Measurements from ENCODE around the gene GPR27. TPM values are rescaled to one million over a fixed set of nuclear protein-coding genes. Genes with fewer than 3 reads are reported as not detected.

Gene GPR27
- total RNA-seq, 2 experiments from 2014 or later, result 1.2 to 1.6 TPM

- intact Hi-C loops (cut with DNase I, micrococcal nuclease), result loop anchor here in 1 of 2 experiments (5.0 kb wide), 1 partner anchor 64 kb away; no protein-coding TSS in a partner anchor
- Mint-ChIP-seq H3K9me3 (ENCODE audit: low read depth) (no peaks in the 10 kb centered on the region), H3K27me3 (peaks cover 41% of the 10 kb centered on the region), H3K4me3 (no peak overlapping the region), H3K36me3 (ENCODE audit: low read depth) (no peaks in the 10 kb centered on the region), H3K4me1 (peaks cover 5% of the 10 kb centered on the region), H3K27ac (no peak overlapping the region)
- ChIA-PET POLR2A (interaction anchor here (0.6 kb wide), 1 partner anchor 24 kb away, joined by 3 read pairs; no protein-coding TSS in a partner anchor), CTCF (interaction anchor here (0.7 kb wide), 1 partner anchor 263 kb away, joined by 3 read pairs; no protein-coding TSS in a partner anchor)
- ATAC-seq (no peak), DNase-seq (no peak)
Measured at GRCh38 chr3:71786217-71786549, 32.5 kb downstream of the GPR27 start.

- H3K4me3 Mint-ChIP-seq, result no peak overlapping the region
- intact Hi-C loops (cut with DNase I, micrococcal nuclease), result loop anchor here in 1 of 2 experiments (5.0 kb wide), 1 partner anchor 64 kb away; no protein-coding TSS in a partner anchor
- H3K9me3 Mint-ChIP-seq (ENCODE audit: low read depth), result no peaks in the 10 kb centered on the region
- peaks cover 5% of the 10 kb centered on the region for H3K4me1 Mint-ChIP-seq
- peaks cover 38% of the 10 kb centered on the region for H3K27me3 Mint-ChIP-seq
- H3K36me3 Mint-ChIP-seq (ENCODE audit: low read depth), result no peaks in the 10 kb centered on the region
- ATAC-seq, result no peak
- H3K27ac Mint-ChIP-seq, result no peak overlapping the region
- CTCF ChIA-PET, result interaction anchor here (0.7 kb wide), 1 partner anchor 264 kb away, joined by 3 read pairs; no protein-coding TSS in a partner anchor
- POLR2A ChIA-PET, result interaction anchor here (0.6 kb wide), 1 partner anchor 24 kb away, joined by 3 read pairs; no protein-coding TSS in a partner anchor
- no peak for DNase-seq
Measured at GRCh38 chr3:71786551-71786950, 32.9 kb downstream of the GPR27 start.

GRCh38 chr3:71787851-71788405, 34.3 kb downstream of the GPR27 start:
- H3K4me1 Mint-ChIP-seq, result peaks cover 5% of the 10 kb centered on the region
- H3K27me3 Mint-ChIP-seq, result peaks cover 28% of the 10 kb centered on the region
- CTCF ChIA-PET, result no interaction called here
- H3K36me3 Mint-ChIP-seq (ENCODE audit: low read depth), result no peaks in the 10 kb centered on the region
- H3K9me3 Mint-ChIP-seq (ENCODE audit: low read depth), result no peaks in the 10 kb centered on the region
- POLR2A ChIA-PET, result no interaction called here
- H3K27ac Mint-ChIP-seq, result no peak overlapping the region
- intact Hi-C loops (cut with DNase I, micrococcal nuclease), result loop anchor here in 1 of 2 experiments (5.0 kb wide), 1 partner anchor 66 kb away; no protein-coding TSS in a partner anchor
- DNase-seq (no peak), ATAC-seq (no peak)
- no peak overlapping the region for H3K4me3 Mint-ChIP-seq

- Mint-ChIP-seq H3K36me3 (ENCODE audit: low read depth) (no peaks in the 10 kb centered on the region), H3K4me1 (no peaks in the 10 kb centered on the region), H3K27me3 (peaks cover 17% of the 10 kb centered on the region), H3K9me3 (ENCODE audit: low read depth) (no peaks in the 10 kb centered on the region), H3K4me3 (no peak overlapping the region), H3K27ac (no peak overlapping the region)
- DNase-seq (no peak), ATAC-seq (no peak)
- ChIA-PET POLR2A (no interaction called here), CTCF (no interaction called here)
- intact Hi-C loops (cut with DNase I, micrococcal nuclease), result loop anchor here in 1 of 2 experiments (5.0 kb wide), 1 partner anchor 68 kb away; no protein-coding TSS in a partner anchor
Measured at GRCh38 chr3:71789922-71790321, 36.3 kb downstream of the GPR27 start.

GRCh38 chr3:71791634-71792033, 38.0 kb downstream of the GPR27 start:
- ChIA-PET POLR2A (no interaction called here), CTCF (interaction anchor here (1.1 kb wide), 1 partner anchor 15 kb away, joined by 4 read pairs; no protein-coding TSS in a partner anchor)
- Mint-ChIP-seq H3K9me3 (ENCODE audit: low read depth) (no peaks in the 10 kb centered on the region), H3K4me3 (no peak overlapping the region), H3K36me3 (ENCODE audit: low read depth) (no peaks in the 10 kb centered on the region), H3K4me1 (no peaks in the 10 kb centered on the region), H3K27ac (no peak overlapping the region), H3K27me3 (peaks cover 7% of the 10 kb centered on the region)
- DNase-seq (no peak), ATAC-seq (no peak)
- intact Hi-C loops (cut with DNase I, micrococcal nuclease), result no loop called here

GRCh38 chr3:71796290-71796689, 42.6 kb downstream of the GPR27 start:
- DNase-seq (no peak), ATAC-seq (no peak)
- Mint-ChIP-seq H3K4me3 (no peak overlapping the region), H3K9me3 (ENCODE audit: low read depth) (no peaks in the 10 kb centered on the region), H3K27ac (no peak overlapping the region), H3K4me1 (no peaks in the 10 kb centered on the region), H3K36me3 (ENCODE audit: low read depth) (no peaks in the 10 kb centered on the region), H3K27me3 (peaks cover 4% of the 10 kb centered on the region)
- intact Hi-C loops (cut with DNase I, micrococcal nuclease), result no loop called here
- POLR2A ChIA-PET, result no interaction called here
- CTCF ChIA-PET, result interaction anchor here (0.6 to 1.3 kb wide), 2 partner anchors 9 to 29 kb away, joined by 3 to 4 read pairs; no protein-coding TSS in a partner anchor

- Mint-ChIP-seq H3K27me3 (peaks cover 4% of the 10 kb centered on the region), H3K36me3 (ENCODE audit: low read depth) (no peaks in the 10 kb centered on the region), H3K4me3 (no peak overlapping the region), H3K4me1 (no peaks in the 10 kb centered on the region), H3K27ac (no peak overlapping the region), H3K9me3 (ENCODE audit: low read depth) (no peaks in the 10 kb centered on the region)
- DNase-seq, result no peak
- CTCF ChIA-PET, result no interaction called here
- POLR2A ChIA-PET, result no interaction called here
- no peak for ATAC-seq
- intact Hi-C loops (cut with DNase I, micrococcal nuclease), result no loop called here
Measured at GRCh38 chr3:71797455-71797854, 43.8 kb downstream of the GPR27 start.

GRCh38 chr3:71800023-71800422, 46.4 kb downstream of the GPR27 start:
- CTCF ChIA-PET, result interaction anchor here (1.1 kb wide), 1 partner anchor 70 kb away, joined by 3 read pairs; no protein-coding TSS in a partner anchor

GRCh38 chr3:71801986-71802385, 48.3 kb downstream of the GPR27 start:
- H3K36me3 Mint-ChIP-seq (ENCODE audit: low read depth), result no peaks in the 10 kb centered on the region
- no peak overlapping the region for H3K27ac Mint-ChIP-seq
- peaks cover 2% of the 10 kb centered on the region for H3K27me3 Mint-ChIP-seq
- H3K9me3 Mint-ChIP-seq (ENCODE audit: low read depth), result no peaks in the 10 kb centered on the region
- ATAC-seq (no peak), DNase-seq (no peak)
- intact Hi-C loops (cut with DNase I, micrococcal nuclease), result no loop called here
- CTCF ChIA-PET, result no interaction called here
- no peak overlapping the region for H3K4me3 Mint-ChIP-seq
- H3K4me1 Mint-ChIP-seq, result no peaks in the 10 kb centered on the region
- POLR2A ChIA-PET, result no interaction called here

More at GRCh38 chr3:71800023-71800422, 46.4 kb downstream of the GPR27 start:
- Mint-ChIP-seq H3K27ac (no peak overlapping the region), H3K4me3 (no peak overlapping the region), H3K4me1 (no peaks in the 10 kb centered on the region), H3K36me3 (ENCODE audit: low read depth) (no peaks in the 10 kb centered on the region), H3K27me3 (peaks cover 4% of the 10 kb centered on the region), H3K9me3 (ENCODE audit: low read depth) (no peaks in the 10 kb centered on the region)
- POLR2A ChIA-PET, result no interaction called here
- no peak for ATAC-seq
- no peak for DNase-seq
- intact Hi-C loops (cut with DNase I, micrococcal nuclease), result no loop called here

- Mint-ChIP-seq H3K4me1 (no peaks in the 10 kb centered on the region), H3K9me3 (ENCODE audit: low read depth) (no peaks in the 10 kb centered on the region), H3K27ac (no peak overlapping the region), H3K4me3 (no peak overlapping the region), H3K27me3 (peaks cover 2% of the 10 kb centered on the region), H3K36me3 (ENCODE audit: low read depth) (no peaks in the 10 kb centered on the region)
- ATAC-seq (no peak), DNase-seq (no peak)
- ChIA-PET CTCF (interaction anchor here (0.7 kb wide), 1 partner anchor 122 kb away, joined by 3 read pairs; no protein-coding TSS in a partner anchor), POLR2A (no interaction called here)
- intact Hi-C loops (cut with DNase I, micrococcal nuclease), result no loop called here
Measured at GRCh38 chr3:71803248-71803647, 49.6 kb downstream of the GPR27 start.

- Mint-ChIP-seq H3K27me3 (peaks cover 2% of the 10 kb centered on the region), H3K9me3 (ENCODE audit: low read depth) (no peaks in the 10 kb centered on the region), H3K4me3 (no peak overlapping the region), H3K4me1 (no peaks in the 10 kb centered on the region), H3K36me3 (ENCODE audit: low read depth) (no peaks in the 10 kb centered on the region), H3K27ac (no peak overlapping the region)
- intact Hi-C loops (cut with DNase I, micrococcal nuclease), result no loop called here
- ChIA-PET POLR2A (no interaction called here), CTCF (interaction anchor here (1.4 to 2.1 kb wide), 2 partner anchors 9 to 13 kb away, joined by 4 read pairs; no protein-coding TSS in a partner anchor)
- DNase-seq, result no peak
- ATAC-seq, result no peak
Measured at GRCh38 chr3:71805199-71805598, 51.5 kb downstream of the GPR27 start.

GRCh38 chr3:71805691-71806090, 52.0 kb downstream of the GPR27 start:
- ATAC-seq, result no peak
- H3K9me3 Mint-ChIP-seq (ENCODE audit: low read depth), result no peaks in the 10 kb centered on the region
- no peak overlapping the region for H3K27ac Mint-ChIP-seq
- ChIA-PET CTCF (interaction anchor here (1.4 to 2.1 kb wide), 2 partner anchors 9 to 14 kb away, joined by 4 read pairs; no protein-coding TSS in a partner anchor), POLR2A (no interaction called here)
- H3K4me1 Mint-ChIP-seq, result no peaks in the 10 kb centered on the region
- no peak overlapping the region for H3K4me3 Mint-ChIP-seq
- intact Hi-C loops (cut with DNase I, micrococcal nuclease), result no loop called here
- no peak for DNase-seq
- peaks cover 2% of the 10 kb centered on the region for H3K27me3 Mint-ChIP-seq
- H3K36me3 Mint-ChIP-seq (ENCODE audit: low read depth), result no peaks in the 10 kb centered on the region

All from activated CD4-positive, alpha-beta T cell treated with anti-CD3 and anti-CD28 coated beads for 36 hours (primary cell).